ENCODE measurements around the gene COL17A1. TPM values are rescaled to one million over a fixed set of nuclear protein-coding genes. Genes with fewer than 3 reads are reported as not detected.

The COL17A1 gene
- total RNA-seq, 1 donor from 2014 or later, result not detected

DNA sequence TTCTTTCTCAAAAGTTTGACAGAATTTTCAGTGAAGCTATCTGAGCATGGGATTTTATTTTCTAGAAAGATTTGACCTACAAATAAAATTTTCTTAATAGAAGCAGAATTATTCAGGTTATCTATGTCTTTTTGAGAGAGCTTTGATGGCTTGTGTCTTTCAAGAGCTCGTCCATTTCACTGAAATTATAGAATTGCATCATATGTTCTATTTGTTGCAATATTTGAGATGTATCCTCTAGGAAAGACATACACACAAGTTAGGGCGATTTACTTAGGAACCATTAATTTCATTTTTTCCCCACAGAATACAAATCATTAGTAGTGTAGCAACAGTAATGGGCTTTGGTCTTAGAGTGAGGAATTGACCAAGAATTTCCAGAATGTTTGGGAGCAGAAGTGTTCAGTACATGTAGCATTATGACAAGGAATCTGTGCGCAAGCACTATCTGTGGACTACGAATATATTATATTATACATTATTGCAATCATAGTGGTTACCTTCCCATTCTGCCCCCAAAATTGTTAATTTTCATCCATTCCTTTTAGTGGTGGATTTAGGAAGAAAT is 12.8 kb upstream of the COL17A1 start:
- Mint-ChIP-seq H3K27ac (ENCODE audit: unreplicated experiment) (no peak overlapping the region), H3K4me3 (ENCODE audit: unreplicated experiment) (no peak overlapping the region), H3K27me3 (ENCODE audit: low read depth) (no peaks in the 10 kb centered on the region), H3K4me1 (ENCODE audit: low read depth) (peaks cover 6% of the 10 kb centered on the region), H3K9me3 (ENCODE audit: low read depth) (peaks cover 11% of the 10 kb centered on the region), H3K36me3 (ENCODE audit: low read depth) (peaks cover 2% of the 10 kb centered on the region)
- no peak for DNase-seq (ENCODE audit: low spot score)
- TF ChIP-seq, protein P1, sequence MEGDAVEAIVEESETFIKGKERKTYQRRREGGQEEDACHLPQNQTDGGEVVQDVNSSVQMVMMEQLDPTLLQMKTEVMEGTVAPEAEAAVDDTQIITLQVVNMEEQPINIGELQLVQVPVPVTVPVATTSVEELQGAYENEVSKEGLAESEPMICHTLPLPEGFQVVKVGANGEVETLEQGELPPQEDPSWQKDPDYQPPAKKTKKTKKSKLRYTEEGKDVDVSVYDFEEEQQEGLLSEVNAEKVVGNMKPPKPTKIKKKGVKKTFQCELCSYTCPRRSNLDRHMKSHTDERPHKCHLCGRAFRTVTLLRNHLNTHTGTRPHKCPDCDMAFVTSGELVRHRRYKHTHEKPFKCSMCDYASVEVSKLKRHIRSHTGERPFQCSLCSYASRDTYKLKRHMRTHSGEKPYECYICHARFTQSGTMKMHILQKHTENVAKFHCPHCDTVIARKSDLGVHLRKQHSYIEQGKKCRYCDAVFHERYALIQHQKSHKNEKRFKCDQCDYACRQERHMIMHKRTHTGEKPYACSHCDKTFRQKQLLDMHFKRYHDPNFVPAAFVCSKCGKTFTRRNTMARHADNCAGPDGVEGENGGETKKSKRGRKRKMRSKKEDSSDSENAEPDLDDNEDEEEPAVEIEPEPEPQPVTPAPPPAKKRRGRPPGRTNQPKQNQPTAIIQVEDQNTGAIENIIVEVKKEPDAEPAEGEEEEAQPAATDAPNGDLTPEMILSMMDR (IDR thresholded peaks at IDR 0.05), result no peak

GRCh38 chr10:104096692-104097091 is 11.0 kb upstream of the COL17A1 start:
- Mint-ChIP-seq H3K36me3 (ENCODE audit: low read depth) (peaks cover 2% of the 10 kb centered on the region), H3K27ac (ENCODE audit: unreplicated experiment) (no peak overlapping the region), H3K27me3 (ENCODE audit: low read depth) (no peaks in the 10 kb centered on the region), H3K4me3 (ENCODE audit: unreplicated experiment) (no peak overlapping the region), H3K4me1 (ENCODE audit: low read depth) (peaks cover 6% of the 10 kb centered on the region), H3K9me3 (ENCODE audit: low read depth) (peaks cover 11% of the 10 kb centered on the region)
- TF ChIP-seq, protein P1 (IDR thresholded peaks at IDR 0.05), result no peak
- DNase-seq (ENCODE audit: low spot score), result no peak

GRCh38 chr10:104092749-104093148 is 7.1 kb upstream of the COL17A1 start:
- Mint-ChIP-seq H3K4me3 (ENCODE audit: unreplicated experiment) (no peak overlapping the region), H3K27me3 (ENCODE audit: low read depth) (no peaks in the 10 kb centered on the region), H3K27ac (ENCODE audit: unreplicated experiment) (no peak overlapping the region), H3K4me1 (ENCODE audit: low read depth) (no peaks in the 10 kb centered on the region), H3K36me3 (ENCODE audit: low read depth) (peaks cover 2% of the 10 kb centered on the region), H3K9me3 (ENCODE audit: low read depth) (peaks cover 11% of the 10 kb centered on the region)
- TF ChIP-seq, protein P1 (IDR thresholded peaks at IDR 0.05), result no peak
- no peak for DNase-seq (ENCODE audit: low spot score)

DNA sequence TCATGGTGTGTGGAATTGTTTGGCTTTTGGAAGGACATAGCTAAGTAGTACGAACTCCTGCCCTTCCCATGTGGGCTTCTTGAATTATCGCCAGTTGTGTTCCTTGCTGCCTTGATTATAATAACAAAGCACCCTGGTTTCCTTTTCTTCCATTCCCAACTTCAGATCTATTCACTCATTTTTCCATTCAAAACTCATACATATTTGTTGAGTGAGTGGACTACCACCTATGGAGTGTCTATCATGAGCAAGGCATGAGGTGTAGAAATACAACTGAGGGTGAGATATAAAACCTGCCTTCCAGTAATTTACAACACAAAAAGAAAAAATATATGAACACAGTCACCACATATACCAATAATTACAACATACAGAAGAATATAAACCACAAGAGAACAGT is 4.9 kb upstream of the COL17A1 start:
- Mint-ChIP-seq H3K4me1 (ENCODE audit: low read depth) (no peaks in the 10 kb centered on the region), H3K27me3 (ENCODE audit: low read depth) (no peaks in the 10 kb centered on the region), H3K27ac (ENCODE audit: unreplicated experiment) (no peak overlapping the region), H3K36me3 (ENCODE audit: low read depth) (peaks cover 2% of the 10 kb centered on the region), H3K9me3 (ENCODE audit: low read depth) (peaks cover 5% of the 10 kb centered on the region), H3K4me3 (ENCODE audit: unreplicated experiment) (no peak overlapping the region)
- TF ChIP-seq, protein P1 (IDR thresholded peaks at IDR 0.05), result no peak
- no peak for DNase-seq (ENCODE audit: low spot score)

DNA sequence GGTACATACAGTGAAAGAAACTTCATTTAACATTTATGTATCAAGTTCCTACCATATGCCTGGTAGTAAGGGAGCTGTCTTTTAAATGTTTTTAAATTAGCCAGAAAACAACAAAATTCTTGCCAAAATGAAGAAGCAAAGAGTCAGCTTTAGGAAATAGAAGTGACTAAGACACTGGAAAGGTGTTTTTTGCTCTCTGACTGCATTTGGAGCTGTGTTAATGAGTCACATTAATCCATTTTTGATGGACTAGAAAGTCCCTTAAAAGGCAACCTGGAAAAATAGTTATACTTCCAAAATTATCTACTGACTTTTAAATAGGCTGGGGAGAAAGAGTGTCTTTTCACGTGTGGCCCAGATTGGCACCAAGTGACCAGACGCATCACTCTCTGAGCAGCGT is 3.9 kb upstream of the COL17A1 start:
- H3K36me3 Mint-ChIP-seq (ENCODE audit: low read depth), result peaks cover 2% of the 10 kb centered on the region
- H3K27ac Mint-ChIP-seq (ENCODE audit: unreplicated experiment), result no peak overlapping the region
- H3K27me3 Mint-ChIP-seq (ENCODE audit: low read depth), result no peaks in the 10 kb centered on the region
- peaks cover 5% of the 10 kb centered on the region for H3K9me3 Mint-ChIP-seq (ENCODE audit: low read depth)
- DNase-seq (ENCODE audit: low spot score), result no peak
- no peak overlapping the region for H3K4me3 Mint-ChIP-seq (ENCODE audit: unreplicated experiment)
- TF ChIP-seq, protein P1 (IDR thresholded peaks at IDR 0.05), result no peak
- H3K4me1 Mint-ChIP-seq (ENCODE audit: low read depth), result no peaks in the 10 kb centered on the region
